Measurements from ENCODE around the gene CHST8.

The CHST8 gene

DNA sequence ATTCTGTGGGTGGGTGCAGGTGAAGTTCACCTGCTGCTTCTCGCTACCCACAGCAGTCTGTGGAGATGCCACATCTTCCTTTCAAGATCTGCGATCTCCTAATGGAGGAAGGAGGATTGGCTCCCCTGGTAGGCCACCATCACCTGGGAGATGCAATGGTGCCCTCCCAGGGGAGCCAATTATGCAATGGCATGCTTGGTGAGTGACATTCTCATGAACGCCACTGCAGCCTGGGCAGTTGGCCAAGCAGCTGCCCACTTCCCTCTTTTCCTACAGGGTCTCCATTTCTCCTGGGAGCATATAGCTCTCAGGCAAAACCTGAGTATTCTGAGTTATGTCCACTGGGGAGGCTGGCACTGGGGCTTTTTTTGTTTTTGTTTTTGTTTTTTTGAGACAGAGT, 91.4 kb downstream of the CHST8 start:
- no peak for DNase-seq (ENCODE audit: extremely low read depth, low read depth)
- H3K4me3 ChIP-seq (replicated peaks; ENCODE audit: low read depth, low read length), result no peak overlapping the region
- TF ChIP-seq, protein P1, sequence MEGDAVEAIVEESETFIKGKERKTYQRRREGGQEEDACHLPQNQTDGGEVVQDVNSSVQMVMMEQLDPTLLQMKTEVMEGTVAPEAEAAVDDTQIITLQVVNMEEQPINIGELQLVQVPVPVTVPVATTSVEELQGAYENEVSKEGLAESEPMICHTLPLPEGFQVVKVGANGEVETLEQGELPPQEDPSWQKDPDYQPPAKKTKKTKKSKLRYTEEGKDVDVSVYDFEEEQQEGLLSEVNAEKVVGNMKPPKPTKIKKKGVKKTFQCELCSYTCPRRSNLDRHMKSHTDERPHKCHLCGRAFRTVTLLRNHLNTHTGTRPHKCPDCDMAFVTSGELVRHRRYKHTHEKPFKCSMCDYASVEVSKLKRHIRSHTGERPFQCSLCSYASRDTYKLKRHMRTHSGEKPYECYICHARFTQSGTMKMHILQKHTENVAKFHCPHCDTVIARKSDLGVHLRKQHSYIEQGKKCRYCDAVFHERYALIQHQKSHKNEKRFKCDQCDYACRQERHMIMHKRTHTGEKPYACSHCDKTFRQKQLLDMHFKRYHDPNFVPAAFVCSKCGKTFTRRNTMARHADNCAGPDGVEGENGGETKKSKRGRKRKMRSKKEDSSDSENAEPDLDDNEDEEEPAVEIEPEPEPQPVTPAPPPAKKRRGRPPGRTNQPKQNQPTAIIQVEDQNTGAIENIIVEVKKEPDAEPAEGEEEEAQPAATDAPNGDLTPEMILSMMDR (IDR thresholded peaks at IDR 0.05; ENCODE audit: low read depth, low read length, missing control alignments), result no peak

GRCh38 chr19:33714149-33714548, 92.4 kb downstream of the CHST8 start:
- H3K4me3 ChIP-seq (replicated peaks; ENCODE audit: low read depth, low read length), result no peak overlapping the region
- TF ChIP-seq, protein P1 (IDR thresholded peaks at IDR 0.05; ENCODE audit: low read depth, low read length, missing control alignments), result no peak
- DNase-seq (ENCODE audit: extremely low read depth, low read depth), result no peak

- TF ChIP-seq, protein P1 (IDR thresholded peaks at IDR 0.05; ENCODE audit: low read depth, low read length, missing control alignments), result no peak
- no peak overlapping the region for H3K4me3 ChIP-seq (replicated peaks; ENCODE audit: low read depth, low read length)
- DNase-seq (ENCODE audit: extremely low read depth, low read depth), result no peak
These were observed 93.7 kb downstream of the CHST8 start for GRCh38 chr19:33715462-33715861.

DNA sequence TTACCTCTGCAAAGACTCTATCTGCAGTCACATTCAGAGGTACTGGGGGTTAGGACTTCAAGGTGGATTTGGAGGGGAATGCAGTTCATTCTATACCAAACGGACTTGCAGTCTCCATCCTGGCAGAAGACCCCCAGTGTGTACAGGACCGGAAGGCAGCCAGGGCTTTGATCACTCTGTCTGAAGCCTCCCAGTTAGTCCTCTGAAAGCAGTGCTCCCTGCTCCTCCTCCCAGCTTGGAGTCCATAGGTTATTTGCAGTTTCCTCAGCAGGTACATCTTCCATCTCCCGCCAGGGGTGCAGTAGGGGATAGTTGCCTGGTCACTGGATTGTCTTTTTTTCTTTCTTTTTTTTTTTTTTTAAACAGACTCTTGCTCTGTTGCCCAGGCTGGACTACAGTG, 96.1 kb downstream of the CHST8 start:
- TF ChIP-seq, protein P1 (IDR thresholded peaks at IDR 0.05; ENCODE audit: low read depth, low read length, missing control alignments), result no peak
- no peak for DNase-seq (ENCODE audit: extremely low read depth, low read depth)
- H3K4me3 ChIP-seq (replicated peaks; ENCODE audit: low read depth, low read length), result no peak overlapping the region

DNA sequence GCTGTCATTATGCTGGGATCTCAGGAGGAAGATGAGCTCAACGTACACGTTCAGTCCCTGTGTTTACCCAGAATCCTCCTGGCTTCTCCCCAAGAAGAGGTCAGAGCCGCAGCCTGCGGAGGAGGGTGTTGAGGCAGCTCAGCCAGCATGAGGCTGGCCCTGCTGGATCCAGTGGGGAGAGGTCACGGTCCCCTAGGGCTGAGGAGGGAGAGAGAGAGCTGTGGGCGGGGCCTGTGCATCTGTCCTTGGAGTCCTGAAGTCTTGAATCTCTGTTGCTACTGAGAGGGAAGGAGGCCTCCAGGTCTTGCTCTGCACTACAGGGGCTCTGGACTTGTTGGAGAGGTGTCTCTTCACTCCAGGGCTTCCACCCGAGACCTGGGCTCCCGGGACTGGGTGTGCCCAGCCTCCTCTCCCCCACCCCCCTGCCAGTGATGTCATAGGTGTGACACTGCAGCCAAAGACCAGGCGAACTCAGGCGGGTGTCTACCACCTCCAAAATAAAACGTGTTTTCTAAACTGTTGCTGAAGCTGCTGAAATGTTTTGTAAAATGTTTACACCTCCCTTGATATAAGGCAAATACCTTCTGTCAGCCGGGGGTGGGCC, 97.0 kb downstream of the CHST8 start:
- H3K4me3 ChIP-seq (replicated peaks; ENCODE audit: low read depth, low read length), result no peak overlapping the region
- TF ChIP-seq, protein P1 (IDR thresholded peaks at IDR 0.05; ENCODE audit: low read depth, low read length, missing control alignments), result no peak
- no peak for DNase-seq (ENCODE audit: extremely low read depth, low read depth)

DNA sequence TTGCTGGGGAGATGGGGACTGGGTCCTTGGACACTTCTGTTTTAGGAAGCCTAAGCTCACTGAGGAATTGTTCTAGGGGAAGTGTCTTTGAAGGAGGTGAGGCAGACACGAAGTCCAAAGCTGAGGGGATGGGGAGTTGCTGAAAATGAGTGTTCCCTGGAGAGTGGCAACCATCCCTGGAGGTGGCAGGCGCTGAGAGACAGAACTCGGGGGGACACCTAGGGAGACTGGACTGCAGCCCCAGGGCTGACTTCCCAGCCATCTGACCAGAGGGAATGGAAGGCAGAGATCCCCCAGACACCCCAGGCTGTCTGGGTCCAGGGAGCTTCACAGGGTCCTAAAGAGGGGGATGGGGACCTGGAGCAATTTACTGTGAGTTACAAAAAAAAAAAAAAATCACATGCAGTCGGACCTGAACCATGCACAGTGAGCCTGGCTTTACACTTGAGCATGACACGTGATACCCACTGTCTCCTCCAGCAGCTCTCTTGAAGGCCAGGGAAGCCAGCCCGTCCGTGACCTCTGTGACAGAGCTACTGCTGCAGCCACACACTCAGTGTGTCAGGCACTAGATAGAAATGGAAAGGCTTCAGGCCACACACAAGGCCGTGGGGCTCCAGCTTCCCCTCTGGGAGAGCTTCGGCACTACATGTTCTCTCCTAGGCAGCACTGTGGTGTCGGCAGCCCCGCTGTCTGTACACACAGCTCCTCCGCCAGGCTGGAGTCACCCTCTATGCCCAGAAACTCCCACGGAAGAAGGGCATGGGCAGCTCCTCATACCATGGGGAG, 97.8 kb downstream of the CHST8 start:
- no peak for DNase-seq (ENCODE audit: extremely low read depth, low read depth)
- TF ChIP-seq, protein P1 (IDR thresholded peaks at IDR 0.05; ENCODE audit: low read depth, low read length, missing control alignments), result no peak
- no peak overlapping the region for H3K4me3 ChIP-seq (replicated peaks; ENCODE audit: low read depth, low read length)

Data from HFF-Myc (cell line).